ENCODE measurements around the gene ABHD15.

Gene ABHD15

DNA sequence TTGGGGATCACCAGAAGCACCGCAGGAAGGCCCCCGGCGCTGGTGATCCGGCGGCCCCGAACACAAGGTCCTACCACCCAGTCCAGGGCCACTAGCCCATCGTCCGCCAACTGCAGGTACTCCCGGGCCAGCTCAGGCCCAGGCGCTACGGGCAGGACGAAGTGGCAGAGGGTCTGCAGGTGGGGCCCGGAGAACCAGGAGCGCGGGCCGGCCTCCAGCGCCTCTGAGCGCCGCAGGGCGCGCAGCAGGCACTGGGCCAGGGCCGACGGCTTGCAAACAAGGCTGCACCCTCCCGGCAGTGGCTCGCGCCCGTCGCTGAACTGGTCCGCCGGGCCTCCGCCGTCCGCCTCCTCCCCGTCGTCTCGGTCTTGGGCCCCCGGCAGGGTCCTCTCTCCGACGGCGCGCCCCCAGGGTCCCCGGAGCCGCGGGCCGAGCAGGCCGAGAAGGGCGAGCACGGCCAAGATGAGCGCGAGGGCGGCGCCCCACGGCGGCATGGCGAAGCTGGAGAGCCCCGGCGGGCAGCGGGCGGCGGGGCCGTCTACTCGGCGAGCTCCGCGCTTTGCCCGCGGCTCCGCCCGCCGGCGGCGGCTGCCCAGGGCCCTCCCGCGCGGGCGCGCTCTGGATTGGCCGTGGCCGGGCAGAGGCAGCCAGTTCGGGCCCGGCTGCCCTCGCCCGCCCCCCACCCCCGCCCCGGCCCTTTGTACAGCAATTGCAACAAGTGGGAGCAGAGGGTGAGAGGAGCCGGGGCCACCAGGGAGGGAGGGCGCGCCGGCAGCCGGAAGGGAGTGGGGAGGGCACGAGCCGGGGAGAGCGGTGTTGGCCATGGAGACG lies at the start of gene ABHD15:
Gene ABHD15 (minus strand): TSS at position 565 of the 831 bp plus-strand sequence. CDS start 71 bp downstream, at position 494.
- no peak for DNase-seq

DNA sequence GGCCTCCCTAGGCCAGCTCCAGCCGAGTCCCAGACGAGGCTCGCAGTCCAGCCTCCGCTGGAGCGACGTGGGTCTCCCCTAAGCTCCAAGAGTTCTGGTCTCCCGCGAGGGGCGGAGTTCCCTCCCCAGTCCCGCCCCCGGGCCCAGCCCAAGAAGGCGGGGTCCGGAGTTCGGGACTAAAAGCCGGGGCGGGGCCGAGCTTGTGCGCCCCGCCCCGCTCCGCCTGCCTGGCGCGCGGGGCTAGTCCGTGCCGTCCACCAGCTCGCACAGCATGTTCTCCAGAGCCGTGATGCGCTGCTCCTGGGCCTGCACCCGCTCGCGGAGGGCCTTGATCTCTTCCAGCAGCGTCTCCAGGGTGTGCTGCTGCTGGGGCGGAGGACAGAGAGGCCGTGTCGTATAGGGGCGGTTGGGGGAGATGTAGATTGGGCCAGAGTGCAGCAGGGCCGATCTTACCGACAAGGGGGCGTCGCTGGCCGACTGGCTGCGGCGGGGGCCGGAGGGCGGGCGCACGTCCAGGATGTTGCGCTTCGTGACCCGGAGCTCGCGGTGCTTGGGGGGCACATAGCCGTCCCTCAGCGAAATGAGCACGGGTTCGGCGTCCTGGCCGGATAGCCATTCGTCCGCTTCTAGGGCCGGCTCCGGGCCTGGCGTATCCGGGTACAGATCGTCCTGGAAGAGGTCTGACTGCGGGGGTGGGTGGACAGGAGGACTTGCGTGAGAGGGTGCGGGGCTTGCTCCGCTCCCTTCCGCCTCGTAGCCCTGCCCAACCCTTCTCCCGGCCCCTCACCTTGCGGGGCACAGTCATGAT lies 48.9 kb upstream of the ABHD15 start:
- peak; percentile 53 for DNase-seq

DNA sequence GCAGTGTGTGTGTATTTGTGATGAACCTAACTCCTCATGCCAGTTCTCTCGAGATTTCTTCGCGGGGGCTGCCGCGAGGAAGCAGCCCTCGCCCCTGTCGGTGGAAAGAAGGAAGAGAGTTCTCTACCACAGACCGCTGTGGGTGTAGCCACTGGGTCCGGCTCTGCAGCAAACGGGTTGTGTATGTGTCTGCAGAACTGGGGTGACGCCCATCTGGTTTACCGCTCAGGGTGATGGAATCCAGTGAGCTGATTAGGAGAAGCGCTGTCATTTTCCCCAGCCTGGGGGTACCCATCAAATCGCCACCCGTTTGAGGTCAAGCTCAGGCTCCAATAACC lies 48.2 kb upstream of the ABHD15 start:
- no peak for DNase-seq

DNA sequence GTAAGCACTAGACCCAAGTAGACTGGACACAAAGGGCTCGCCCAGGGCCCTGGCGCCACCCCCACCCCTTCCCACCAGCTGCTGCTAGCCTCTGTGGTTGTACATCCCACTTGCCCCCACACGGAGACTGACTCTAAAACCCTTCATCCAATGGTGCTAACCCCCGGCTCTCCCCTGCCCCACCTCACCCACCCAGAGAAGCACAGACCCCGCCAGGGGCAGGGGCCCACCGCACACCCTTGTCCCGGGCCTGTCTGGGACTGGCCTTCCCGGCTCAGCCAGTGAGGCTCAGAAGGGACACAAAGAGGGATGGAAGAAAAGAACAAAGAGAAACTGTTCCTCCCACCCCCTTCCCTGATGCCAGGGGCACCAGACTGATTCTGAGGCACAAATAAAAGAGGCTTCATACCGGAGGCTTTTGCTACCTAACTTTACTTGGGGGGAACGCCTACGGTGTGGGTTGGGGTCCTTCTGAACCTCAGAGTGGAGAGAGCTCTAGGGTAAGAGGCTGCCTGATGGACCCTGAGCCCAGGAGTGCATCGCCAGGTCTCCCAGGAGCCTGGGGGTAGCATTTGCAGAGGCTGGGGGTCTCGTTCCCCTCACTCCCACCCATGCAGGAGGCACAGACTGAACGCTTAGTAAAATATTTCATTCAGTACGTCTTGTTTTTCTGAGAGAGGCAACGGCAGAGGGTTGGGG lies 47.7 kb upstream of the ABHD15 start:
- no peak for DNase-seq

DNA sequence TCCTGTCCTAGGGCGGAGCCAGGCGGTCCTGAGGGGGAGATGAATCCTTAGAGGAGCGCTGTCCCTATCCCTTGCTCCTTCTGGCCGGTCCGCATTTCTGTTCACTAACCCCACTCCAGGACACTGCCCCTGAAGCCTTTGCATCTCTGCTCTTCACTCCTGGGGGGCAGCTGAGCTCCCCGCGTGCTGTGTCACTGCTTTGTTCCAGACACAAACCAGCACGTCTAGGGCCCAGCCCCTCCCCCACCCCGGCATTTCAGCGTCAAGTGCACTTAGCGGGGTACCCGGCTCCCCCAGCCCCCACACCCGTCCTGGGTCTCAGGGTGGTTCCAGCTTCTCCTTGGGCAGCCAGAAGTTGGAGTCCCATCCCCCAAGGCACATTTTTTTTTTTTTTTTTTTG lies 47.0 kb upstream of the ABHD15 start:
- DNase-seq, result no peak

GRCh38 chr17:29613352-29613837 lies 46.6 kb upstream of the ABHD15 start:
- no peak for DNase-seq

DNA sequence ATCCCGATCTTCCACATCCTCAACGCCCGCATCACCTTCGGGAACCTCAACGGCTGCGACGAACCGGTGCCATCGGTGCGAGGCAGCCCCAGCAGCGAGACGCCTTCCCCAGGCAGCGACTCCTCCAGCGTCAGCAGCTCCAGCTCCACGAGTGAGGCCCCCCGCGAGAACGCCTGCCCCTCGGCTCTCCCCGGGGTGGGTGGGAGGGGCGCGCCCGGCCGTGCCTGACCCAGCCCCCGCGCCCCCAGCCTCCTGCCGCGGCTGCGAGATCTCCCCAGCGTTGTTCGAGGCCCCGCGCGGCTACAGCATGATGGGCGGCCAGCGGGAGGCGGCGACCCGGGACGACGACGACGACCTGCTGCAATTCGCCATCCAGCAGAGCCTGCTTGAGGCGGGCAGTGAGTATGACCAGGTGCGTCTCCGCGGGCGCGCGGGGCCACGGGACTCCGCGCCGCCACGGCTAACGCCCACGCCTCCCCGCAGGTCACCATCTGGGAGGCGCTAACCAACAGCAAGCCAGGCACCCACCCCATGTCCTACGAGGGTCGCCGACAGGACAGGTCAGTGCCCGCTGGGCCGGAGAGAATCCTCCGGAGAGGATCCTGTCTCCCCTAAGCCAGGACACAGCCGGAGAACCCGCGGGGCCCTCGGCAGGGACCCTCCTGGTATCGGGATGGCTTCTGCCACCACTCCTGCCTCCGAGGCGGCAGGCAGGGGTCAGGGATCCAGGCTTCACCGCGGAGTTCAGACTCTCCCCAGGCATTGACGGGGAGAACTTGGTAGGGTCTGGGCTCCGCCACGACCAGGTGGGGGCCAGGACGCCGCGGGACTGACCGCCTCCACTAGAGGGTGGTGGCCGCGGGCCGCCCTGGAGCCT lies 45.8 kb upstream of the ABHD15 start:
- DNase-seq, result no peak

GRCh38 chr17:29612094-29612403 lies 45.2 kb upstream of the ABHD15 start:
- DNase-seq, result no peak

DNA sequence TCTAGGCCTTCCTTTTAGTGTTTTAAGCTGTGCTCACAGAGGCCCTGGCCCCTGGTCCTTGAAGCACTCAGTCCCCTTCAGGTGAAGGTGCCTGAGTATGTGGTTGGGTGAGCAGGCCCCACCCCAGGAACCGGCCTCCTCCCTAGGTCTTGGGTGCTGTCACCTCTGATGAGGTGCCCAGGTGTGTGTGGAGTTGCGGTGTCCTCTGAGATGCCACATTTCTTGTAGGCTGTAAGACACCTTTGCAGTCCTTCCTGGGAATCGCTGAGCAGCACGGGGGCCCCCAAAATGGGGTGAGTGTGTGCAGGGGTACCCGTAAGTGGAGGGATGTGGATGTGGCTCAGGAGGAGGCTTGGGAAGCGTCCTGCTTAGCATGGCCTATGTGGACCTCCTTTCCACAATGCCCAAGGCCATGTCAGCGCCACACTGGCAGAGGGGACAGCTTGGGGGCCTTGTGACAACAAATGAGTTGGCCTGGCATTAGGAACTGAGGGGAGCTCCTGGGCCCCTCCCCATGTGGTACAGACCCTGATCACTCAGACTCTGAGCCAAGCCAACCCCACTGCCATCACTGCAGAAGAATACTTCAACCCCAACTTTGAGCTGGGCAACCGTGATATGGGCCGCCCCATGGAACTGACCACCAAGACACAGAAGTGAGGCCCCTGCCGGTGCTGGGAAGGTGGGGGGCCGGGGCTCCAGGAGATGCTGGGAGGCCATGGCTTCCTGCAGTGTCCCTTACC lies 44.7 kb upstream of the ABHD15 start:
- DNase-seq, result no peak

- no peak for DNase-seq
Observed at GRCh38 chr17:29610395-29610794, 43.6 kb upstream of the ABHD15 start.

DNA sequence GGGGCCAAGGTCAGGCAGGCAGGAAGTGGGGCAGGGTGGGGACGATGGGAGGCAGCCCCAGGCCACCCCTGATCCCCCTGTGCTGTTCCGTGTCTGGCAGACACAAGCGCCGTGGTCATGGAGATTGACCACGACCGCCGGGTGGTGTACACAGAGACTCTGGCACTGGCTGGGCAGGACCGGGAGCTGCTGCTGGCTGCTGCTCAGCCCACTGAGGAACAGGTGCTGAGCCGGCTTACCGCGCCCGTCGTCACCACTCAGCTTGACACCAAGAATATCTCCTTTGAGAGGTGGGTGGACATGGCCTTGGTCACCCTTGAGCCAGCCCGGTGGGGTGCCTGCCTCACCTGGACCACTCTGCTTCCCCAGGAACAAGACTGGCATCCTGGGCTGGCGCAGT lies 42.1 kb upstream of the ABHD15 start:
- DNase-seq, result no peak

- no peak for DNase-seq
Observed at GRCh38 chr17:29607557-29608195, 40.8 kb upstream of the ABHD15 start.

GRCh38 chr17:29603109-29603674 lies 36.4 kb upstream of the ABHD15 start:
- no peak for DNase-seq

DNA sequence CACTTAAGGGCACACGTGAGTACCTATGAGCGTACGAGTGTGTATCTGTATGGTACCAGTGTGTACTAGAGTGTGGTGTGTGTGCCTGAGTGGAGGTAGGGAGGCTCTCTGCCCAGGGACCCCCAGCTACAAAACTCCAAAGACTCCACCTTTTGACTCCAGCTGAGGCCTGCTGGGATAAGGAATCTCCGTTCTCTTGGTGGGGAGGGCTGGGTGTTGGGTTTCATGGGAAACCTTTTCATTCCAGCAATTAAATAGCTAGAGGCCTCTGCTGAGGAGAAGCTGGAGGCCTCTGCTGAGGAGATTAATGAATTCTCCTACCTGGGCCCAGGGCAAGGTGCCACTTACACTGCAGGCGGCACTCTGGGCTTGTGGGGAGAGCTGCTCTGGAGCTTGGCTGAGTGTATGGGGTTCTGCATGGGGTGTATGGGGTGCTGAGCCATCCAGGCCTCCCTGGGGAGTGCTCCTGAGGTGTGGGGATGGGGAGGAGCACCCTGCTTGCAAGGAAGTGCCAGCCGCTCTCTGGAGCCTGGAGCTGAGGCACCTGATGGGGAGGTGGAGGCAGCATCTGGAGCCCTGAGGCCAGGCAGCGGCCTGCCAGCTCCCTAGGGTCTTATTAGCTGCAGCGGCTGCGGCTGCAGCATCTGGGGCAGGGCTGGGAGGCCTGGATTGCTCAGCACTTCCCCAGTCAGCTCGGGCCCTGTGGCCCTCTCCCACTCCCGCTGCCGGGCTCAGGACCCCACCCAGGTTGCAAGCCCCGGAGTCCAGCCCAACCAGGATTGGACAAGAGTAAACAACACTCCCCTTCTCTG lies 30.7 kb upstream of the ABHD15 start:
- no peak for DNase-seq

DNA sequence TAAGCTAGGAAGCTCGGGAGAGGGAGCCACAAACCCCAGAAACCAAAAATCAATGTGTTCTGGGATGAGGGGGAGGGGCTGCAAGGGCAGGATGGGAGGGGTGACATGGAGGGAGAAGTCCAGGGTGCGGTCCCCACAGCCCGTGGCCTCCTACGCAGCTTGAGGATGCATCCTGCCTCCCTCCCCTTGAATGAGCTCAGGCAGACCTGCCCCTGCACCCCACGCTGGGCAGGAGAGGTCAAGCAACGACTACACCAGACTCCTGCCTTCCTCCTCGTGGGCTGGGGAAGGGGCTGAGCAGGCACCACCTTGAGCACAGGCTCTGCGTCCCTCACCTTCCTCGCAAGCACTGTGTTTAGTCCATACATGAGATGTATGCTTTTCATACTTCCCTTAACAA lies 30.0 kb upstream of the ABHD15 start:
- DNase-seq, result no peak

GRCh38 chr17:29595943-29596774 lies 29.3 kb upstream of the ABHD15 start:
- no peak for DNase-seq

DNA sequence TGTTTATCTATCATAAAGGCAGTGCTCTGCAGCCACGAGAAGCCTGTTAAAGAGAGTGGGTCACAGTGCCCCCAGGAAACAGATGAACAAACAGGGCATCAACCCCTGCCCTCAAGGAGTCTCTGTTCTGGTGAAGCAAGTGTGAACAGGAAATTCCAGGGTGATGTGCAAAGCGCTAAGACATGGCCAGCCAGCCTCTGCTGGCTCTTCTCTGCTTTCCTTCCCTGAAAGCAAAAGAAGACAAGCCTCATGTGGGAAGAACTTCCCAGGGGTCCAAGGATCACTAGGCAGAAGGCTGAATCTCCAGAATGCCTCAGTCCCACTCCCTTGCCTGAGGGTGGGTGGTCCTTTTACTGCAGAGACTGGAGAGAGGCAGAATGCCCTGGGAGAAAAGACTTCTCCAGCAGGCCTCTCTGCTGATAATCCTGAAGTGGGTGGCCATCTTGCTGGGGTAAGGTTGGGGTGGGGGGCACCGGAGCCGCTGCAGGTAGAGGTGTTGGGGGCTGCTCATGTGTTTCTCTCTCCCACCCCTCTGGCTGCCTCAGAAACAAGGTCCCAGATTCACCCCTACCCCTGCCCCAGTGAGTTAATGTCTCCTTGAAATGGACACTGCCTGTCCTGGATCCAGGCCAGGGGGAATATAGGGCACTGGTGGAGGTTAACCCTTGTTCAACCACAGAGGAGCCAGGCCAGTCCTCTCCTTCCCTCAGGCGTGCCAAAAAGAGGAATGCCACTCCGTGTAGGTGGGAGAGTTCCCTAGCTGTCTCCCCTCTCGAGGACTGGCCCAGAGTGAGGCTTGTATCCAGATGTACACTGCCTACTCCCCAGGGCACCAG lies 28.5 kb upstream of the ABHD15 start:
- DNase-seq, result no peak

- DNase-seq, result no peak
Observed at GRCh38 chr17:29594519-29595090, 27.8 kb upstream of the ABHD15 start.
